NCI-H1694 (cell line): ENCODE measurements around the gene NAPSA.

ENCODE experiments used
- DNase-seq: peaks from one replicate; lab custom pipeline; 2025; lab: John Stamatoyannopoulos, UW

NAPSA gene

DNA sequence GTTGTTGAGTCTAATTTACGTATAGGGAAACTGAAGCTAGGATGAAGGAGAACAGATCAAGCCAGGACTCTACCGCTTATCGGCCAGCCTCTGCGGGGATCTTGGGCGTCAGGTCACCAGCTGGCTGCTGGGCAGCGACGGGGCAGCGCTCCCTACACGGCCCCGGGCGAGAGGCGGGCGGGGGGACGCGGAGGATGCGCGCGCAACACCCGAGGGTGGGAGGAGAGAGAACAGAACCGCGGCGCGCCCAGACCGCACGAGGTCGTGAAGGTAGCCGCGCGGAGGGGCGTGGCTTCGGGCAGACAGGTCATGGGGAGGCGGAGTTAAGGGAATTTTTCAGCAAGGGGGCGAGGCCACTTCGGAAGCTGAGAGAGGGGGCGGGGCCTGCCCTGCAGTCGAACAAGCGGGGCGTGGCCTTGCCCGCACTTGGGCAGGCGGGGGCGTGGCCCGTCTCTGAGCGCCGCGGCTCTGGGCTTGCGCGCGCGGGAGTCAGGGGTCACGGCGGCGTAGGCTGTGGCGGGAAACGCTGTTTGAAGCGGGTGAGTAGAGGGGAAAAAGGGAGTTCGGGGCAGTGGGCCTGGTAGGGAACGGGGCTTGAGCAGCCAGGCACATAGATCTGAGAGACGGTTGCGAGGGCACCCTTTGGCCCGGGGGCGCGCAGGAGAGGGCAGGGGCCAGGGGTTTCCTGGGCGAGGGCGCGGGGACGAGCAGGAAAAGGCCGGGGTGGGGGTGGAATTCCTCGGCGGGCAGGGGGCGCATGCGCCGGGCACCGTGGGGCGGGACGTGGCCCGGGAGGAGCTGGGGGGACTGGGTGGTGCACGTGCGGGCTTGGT lies 18.6 kb upstream of the NAPSA start, which contains the start of gene POLD1:
Gene POLD1, plus strand, starts transcription at position 496 of the 833 bp plus-strand sequence. CDS start 14,505 bp downstream, outside the sequence.
- DNase-seq, result peak; percentile 92

DNA sequence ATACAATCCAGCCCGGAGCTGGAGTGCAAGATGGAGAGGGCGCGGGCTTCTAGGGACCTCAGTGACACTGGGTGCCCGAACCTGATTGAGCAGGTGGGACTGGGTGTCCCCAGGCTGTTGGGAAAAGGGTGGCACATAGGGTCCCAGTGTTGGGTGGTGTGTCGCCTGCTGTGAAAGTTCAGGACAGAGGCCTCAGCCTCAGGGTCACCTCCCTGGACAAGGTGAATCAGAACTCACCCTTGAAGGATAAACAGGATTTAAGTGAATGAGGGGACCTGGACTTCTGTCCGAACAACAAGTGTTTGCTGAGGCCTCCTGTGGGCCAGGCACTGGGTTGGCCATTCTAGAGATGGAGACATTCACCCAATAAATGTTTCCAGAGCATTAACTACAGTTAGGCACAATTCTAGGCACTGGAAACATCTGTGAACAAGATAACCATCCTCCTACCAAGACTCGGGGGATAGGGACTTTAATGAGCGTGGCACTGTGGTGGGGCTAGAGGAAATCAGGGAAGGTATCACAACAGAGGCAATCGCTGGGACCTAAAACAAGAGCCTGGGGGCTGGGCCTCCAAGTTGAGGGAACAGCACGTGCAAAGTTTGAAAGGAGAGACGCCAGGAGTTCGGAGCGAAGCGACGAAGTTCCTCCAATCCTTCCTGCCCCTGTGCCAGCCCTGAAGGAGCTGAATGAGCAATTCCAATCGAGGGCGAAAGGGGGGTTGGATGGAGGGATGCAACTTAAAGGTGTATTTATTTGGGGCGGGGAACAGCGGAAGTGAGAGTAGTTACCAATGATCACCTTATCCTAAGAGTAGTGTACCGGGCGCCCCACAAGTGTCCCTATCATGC lies 17.8 kb upstream of the NAPSA start:
- DNase-seq, result no peak

- no peak for DNase-seq
Measured at GRCh38 chr19:50381881-50382729, 16.7 kb upstream of the NAPSA start.

DNA sequence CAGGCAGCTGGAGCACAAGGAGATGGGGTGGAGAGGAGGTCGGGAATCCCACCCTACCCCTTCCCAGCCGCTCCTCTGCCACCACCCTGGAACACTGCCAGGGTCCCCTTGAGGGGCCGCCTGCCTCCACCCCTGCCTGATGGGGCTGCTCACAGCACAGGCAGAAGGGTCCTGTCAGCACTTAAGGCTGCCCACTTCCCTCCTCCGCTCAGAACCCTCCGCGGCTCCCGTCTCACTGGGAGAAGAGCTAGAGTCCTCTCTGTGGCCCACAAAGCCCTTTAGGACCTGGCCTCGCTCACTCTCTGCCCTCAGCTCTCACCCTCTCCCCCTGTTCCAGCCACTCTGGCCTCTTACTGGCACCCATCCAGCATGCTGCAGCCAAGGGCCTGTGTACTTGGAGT lies 15.3 kb upstream of the NAPSA start:
- no peak for DNase-seq

- DNase-seq, result no peak
Measured at GRCh38 chr19:50380137-50380536, 14.7 kb upstream of the NAPSA start.

DNA sequence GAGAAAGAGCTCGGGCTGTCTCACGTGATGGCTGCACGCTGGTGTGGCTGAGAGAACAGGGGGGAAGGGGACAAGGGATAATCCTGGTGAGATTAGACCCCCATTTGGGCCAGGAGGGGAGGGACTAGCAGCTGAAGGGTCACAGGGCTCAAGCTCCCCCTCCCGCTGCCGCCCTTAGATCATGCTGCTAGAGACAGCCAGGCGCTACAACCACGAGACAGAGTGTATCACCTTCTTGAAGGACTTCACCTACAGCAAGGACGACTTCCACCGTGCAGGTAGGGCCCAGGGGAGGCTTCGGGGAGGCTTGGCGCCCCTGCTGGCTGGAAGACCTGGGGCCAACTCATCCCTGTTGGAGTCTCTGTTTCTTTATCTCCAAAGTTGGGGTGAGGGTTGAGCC lies 14.2 kb upstream of the NAPSA start:
- DNase-seq, result no peak

DNA sequence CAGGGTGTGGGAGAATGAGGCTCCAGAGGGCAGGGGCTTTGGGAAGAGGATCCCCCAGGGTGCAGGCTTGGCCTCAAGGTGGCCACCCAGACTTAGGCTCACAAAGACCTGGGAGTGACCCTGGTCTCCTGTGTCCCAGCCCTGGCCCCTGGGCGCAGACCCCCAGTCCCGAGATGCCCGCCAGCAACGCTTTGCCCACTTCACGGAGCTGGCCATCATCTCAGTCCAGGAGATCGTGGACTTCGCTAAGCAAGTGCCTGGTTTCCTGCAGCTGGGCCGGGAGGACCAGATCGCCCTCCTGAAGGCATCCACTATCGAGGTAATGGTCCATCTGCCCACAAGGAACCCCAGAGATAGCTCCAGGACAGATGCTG lies 13.4 kb upstream of the NAPSA start:
- no peak for DNase-seq

DNA sequence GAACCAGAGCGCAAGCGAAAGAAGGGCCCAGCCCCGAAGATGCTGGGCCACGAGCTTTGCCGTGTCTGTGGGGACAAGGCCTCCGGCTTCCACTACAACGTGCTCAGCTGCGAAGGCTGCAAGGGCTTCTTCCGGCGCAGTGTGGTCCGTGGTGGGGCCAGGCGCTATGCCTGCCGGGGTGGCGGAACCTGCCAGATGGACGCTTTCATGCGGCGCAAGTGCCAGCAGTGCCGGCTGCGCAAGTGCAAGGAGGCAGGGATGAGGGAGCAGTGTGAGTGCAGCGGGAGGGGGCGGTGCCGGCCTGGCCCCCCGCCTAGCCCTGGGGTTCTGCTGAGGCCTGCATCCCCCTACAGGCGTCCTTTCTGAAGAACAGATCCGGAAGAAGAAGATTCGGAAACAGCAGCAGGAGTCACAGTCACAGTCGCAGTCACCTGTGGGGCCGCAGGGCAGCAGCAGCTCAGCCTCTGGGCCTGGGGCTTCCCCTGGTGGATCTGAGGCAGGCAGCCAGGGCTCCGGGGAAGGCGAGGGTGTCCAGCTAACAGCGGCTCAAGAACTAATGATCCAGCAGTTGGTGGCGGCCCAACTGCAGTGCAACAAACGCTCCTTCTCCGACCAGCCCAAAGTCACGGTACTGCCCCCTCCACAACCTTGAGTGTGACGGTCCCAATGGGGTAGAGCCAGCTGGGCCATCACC lies 12.9 kb upstream of the NAPSA start:
- no peak for DNase-seq

GRCh38 chr19:50377517-50377916 lies 12.1 kb upstream of the NAPSA start:
- no peak for DNase-seq

GRCh38 chr19:50377051-50377461 lies 11.6 kb upstream of the NAPSA start:
- no peak for DNase-seq

GRCh38 chr19:50376166-50377050 lies 11.0 kb upstream of the NAPSA start, which contains the start of gene NR1H2:
Gene NR1H2 (plus strand): TSS chr19:50376457. CDS start chr19:50377606, 1,149 bp downstream.
- DNase-seq, result peak; percentile 95

GRCh38 chr19:50371914-50372475 lies 6.6 kb upstream of the NAPSA start:
- DNase-seq, result no peak

- peak; percentile 84 for DNase-seq
Measured at GRCh38 chr19:50368649-50369570, 3.5 kb upstream of the NAPSA start.

DNA sequence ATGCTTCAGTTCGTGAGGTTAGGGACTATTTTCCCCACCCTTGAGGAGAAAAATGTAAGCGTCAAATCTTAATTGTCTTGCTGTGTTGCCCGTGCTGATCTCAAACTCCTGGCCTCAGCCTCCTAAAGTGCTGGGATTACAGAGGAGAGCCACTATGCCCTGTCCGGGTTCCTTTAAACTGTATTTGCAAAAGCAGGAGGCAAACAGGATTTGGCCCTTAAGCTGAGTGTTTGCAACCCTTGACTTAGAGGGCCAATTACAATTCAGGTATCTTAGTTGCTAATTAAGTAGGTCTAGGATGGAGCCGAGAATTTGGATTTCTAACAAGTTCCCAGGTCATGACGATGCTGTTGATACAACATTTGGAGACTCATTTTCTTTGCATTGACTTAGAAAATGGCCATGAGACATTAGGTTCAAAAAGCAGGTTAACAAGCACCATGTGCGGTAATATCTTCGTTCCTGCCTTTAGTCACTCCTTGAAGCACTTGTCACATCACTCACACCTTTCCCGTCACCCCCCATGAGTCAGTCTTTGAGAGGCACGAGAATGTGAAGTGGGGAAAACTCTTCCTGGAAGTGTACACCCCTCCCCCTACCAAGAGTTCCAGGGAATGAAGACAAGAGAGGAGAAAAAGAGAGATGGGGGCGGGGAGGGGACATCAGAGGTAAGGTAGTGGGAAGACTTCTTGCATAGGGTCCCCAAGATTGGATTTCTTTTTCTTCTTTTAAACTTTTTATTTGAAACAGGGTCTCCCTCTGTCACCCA lies 2.6 kb downstream of the NAPSA start:
- no peak for DNase-seq

DNA sequence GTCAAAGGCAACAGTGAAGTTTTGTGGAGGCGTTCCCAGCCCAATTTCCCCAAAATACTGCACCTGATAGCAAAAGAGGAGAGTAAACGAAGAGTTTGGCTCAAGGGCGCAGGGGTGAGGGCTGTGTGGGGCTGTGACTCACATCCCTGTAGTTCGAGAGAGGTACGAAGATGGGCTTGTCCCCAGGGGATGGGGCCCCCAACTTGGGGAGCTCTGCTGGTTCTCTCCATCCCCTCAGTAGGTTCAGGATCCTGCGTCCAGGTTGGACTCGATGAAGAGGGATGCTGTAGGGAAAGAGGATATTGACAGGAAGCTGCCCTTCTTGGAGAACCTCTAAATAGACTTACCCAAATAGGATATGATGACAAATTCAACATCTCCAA lies 3.4 kb downstream of the NAPSA start:
- DNase-seq, result no peak

- DNase-seq, result no peak
Measured at GRCh38 chr19:50361290-50362029, 4.0 kb downstream of the NAPSA start.

DNA sequence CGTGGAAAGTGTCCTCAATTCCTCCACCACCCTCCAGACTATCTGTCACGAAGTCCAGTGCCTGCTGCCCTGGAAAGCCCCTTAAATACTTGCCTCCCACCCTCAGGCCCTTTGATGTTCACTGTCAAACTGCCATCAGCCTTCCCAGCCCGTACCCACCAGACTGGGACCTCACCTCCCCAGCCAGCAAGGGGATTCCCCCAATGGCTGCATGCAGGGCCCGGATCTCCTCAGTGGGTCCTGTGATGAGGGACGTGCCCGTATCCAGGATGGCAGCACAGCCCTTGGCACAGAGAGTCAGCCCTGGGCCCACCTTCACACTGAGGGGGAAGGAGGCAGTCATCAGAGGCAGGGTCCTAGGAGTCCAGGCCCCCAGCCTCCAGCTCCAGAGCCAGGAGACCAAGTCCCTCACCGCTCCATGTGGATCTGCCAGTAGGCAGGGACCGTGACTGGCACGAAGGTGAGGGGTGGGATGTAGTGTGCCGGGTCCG lies 6.1 kb downstream of the NAPSA start:
- DNase-seq, result no peak
